Measurements from ENCODE around the gene PMPCA. TPM values are rescaled to one million over a fixed set of nuclear protein-coding genes. Genes with fewer than 3 reads are reported as not detected.
A peak's percentile ranks its signal among the peaks of the same experiment; 100 is the strongest.

The PMPCA gene
- total RNA-seq, 4 donors from 2014 or later, result 35.9 to 63.1 (median 42.7) TPM

DNA sequence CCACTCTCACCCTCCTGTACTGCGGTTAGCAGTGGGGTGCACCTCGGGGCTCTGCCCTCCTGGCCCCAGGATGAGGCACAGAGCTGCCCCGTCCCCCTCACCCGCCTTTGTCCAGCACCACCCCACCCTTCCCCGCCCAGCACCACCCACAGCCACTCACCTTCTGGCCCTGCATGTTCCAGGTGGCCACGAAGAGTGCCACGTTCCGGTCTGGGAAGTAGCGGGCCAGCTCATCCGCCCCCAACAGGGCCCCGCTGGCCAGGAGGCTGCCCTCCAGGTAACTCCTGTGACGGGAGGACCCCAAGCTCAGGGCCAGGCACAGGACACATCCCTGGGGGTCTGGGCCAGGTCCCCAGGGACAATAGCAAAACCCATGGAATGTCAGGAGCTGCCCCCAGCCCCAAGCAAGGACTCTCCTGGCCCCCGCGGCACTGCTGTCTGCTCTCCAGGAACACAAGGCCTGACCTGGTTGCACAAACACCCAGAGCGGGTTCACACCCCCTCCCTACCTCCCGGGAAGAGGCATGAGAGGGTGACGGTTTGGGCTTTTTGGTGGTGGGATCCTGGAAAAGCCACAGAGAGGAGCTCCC, 24.2 kb downstream of the PMPCA start:
- H3K27ac ChIP-seq, result no peak overlapping the region
- no peak for TF ChIP-seq CTCF (IDR thresholded peaks at IDR 0.05 in 4 of 5, conservative IDR thresholded peaks at IDR 0.05 in 1 of 5)
- TF ChIP-seq POLR2A (IDR thresholded peaks at IDR 0.05), result no peak
- ATAC-seq, result no peak
- H3K4me3 ChIP-seq, result no peak overlapping the region
- no peaks in the 10 kb centered on the region for H3K27me3 ChIP-seq
- H3K4me1 ChIP-seq, result peaks cover 18 to 22% of the 10 kb centered on the region in 2 donors
- intact Hi-C loops (cut with DNase I; ENCODE audit: low total_unique reads) (no loop called here), in situ Hi-C loops (cut with MboI; ENCODE audit: low sequenced_read_pairs in 4 of 4) (no loop called here)
- no peaks in the 10 kb centered on the region for H3K9me3 ChIP-seq
- DNase-seq, result no peak
- H3K36me3 ChIP-seq, result peaks cover 0 to 20% of the 10 kb centered on the region in 2 donors

DNA sequence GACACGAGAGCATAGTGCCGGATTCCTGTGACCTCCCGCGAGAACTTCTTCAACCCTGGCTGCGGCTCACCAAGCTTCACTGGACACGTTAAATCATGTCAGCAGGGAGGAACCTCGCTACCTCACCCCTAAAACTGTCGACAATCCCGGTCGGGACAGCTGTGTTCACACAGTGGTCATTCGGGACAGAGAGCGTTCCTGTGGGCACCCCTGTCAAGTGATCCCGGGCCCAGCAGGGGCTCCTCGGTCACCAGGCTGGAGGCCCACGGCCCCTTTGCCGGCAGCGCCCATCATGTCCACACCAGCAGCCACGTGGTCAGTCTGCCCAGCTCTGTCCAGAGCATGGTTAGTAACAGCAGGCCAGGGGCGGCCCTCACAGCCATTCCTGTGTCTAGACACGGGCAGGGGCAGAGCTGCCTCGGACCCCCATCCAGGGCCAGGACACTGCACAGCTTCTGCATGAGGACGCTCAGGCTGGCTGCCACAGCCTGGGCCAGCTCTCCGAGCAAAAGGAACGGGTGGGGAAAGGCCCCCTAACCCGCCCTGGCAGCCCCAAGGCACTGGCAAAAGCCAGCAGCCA, 25.7 kb downstream of the PMPCA start:
- ATAC-seq (no peak), DNase-seq (no peak)
- H3K36me3 ChIP-seq, result peaks cover 0 to 14% of the 10 kb centered on the region in 2 donors
- no peaks in the 10 kb centered on the region for H3K9me3 ChIP-seq
- TF ChIP-seq CTCF (IDR thresholded peaks at IDR 0.05 in 4 of 5, conservative IDR thresholded peaks at IDR 0.05 in 1 of 5) (no peak), POLR2A (IDR thresholded peaks at IDR 0.05) (no peak)
- H3K27ac ChIP-seq, result no peak overlapping the region
- no peak overlapping the region for H3K4me3 ChIP-seq
- peaks cover 27 to 30% of the 10 kb centered on the region in 2 donors for H3K4me1 ChIP-seq
- intact Hi-C loops (cut with DNase I; ENCODE audit: low total_unique reads), result no loop called here
- H3K27me3 ChIP-seq, result no peaks in the 10 kb centered on the region
- in situ Hi-C loops (cut with MboI; ENCODE audit: low sequenced_read_pairs in 4 of 4), result no loop called here

- peak; percentile 34 to 36 for ATAC-seq
- H3K27ac ChIP-seq, result peak overlapping the region in 1 of 4 donors; percentile 65
Observed at GRCh38 chr9:136437430-136437829, 27.0 kb downstream of the PMPCA start.

DNA sequence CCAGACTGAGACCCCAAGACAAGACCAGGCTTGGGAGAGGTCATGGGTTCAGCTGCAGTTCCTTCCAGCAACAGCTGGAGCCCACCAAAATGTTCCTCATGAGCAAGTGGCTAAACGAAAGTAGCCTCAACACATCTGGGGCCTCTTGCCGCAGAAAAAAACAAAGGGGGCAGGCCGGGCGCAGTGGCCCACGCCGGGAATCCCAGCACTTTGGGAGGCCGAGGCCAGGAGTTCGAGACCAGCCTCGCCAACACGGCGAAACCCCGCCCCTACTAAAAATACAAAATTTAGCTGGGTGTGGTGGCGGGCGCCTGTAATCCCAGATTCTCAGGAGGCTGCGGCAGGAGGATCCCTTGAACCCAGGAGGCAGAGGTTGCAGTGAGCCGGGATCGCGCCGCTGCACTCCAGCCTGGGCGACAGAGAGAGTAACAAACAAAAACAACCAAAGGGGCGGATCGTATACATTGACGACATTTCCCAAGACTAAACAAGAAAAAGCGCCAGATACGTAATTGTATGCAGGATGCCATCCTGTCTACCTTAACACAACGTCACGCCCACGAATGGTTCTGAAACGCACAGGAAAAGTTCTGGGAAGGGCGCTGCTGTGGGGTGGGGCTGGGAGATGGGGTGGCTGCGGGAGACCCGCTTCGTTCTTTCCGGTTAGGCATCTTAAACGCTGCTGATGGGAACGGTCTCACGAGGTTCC, 27.5 kb downstream of the PMPCA start:
- H3K27ac ChIP-seq, result peak overlapping the region in 1 of 4 donors; percentile 65
- H3K4me3 ChIP-seq, result peak overlapping the region; percentile 58 to 86 (median 68)
- H3K27me3 ChIP-seq, result no peaks in the 10 kb centered on the region
- TF ChIP-seq POLR2A (IDR thresholded peaks at IDR 0.05) (no peak), CTCF (IDR thresholded peaks at IDR 0.05 in 4 of 5, conservative IDR thresholded peaks at IDR 0.05 in 1 of 5) (no peak)
- intact Hi-C loops (cut with DNase I; ENCODE audit: low total_unique reads), result loop anchor here (2.0 kb wide), 1 partner anchor 27 kb away; the partner anchor contains the start of genes ENTR1 and PMPCA
- in situ Hi-C loops (cut with MboI; ENCODE audit: low sequenced_read_pairs in 4 of 4), result no loop called here
- H3K4me1 ChIP-seq, result peaks cover 27 to 30% of the 10 kb centered on the region in 2 donors
- no peaks in the 10 kb centered on the region for H3K9me3 ChIP-seq
- H3K36me3 ChIP-seq, result peaks cover 0 to 23% of the 10 kb centered on the region in 2 donors
- ATAC-seq, result no peak
- DNase-seq, result no peak

More at GRCh38 chr9:136437430-136437829, 27.0 kb downstream of the PMPCA start:
- intact Hi-C loops (cut with DNase I; ENCODE audit: low total_unique reads), result no loop called here
- in situ Hi-C loops (cut with MboI; ENCODE audit: low sequenced_read_pairs in 4 of 4), result no loop called here
- Histone ChIP-seq H3K27me3 (no peaks in the 10 kb centered on the region), H3K9me3 (no peaks in the 10 kb centered on the region), H3K36me3 (peaks cover 0 to 24% of the 10 kb centered on the region in 2 donors), H3K4me3 (peak overlapping the region; percentile 58 to 86 (median 68)), H3K4me1 (peaks cover 27 to 30% of the 10 kb centered on the region in 2 donors)
- peak in 1 of 2 donors; percentile 68 for DNase-seq
- TF ChIP-seq CTCF (IDR thresholded peaks at IDR 0.05 in 4 of 5, conservative IDR thresholded peaks at IDR 0.05 in 1 of 5) (no peak), POLR2A (IDR thresholded peaks at IDR 0.05) (no peak)

Measured in gastrocnemius medialis (tissue), 4 donors.